Measurements from ENCODE around the gene CBX2.

- TF ChIP-seq CTCF (IDR thresholded peaks at IDR 0.05) = no peak
- no peak for TF ChIP-seq POLR2A (IDR thresholded peaks at IDR 0.05)
These were observed 48.3 kb downstream of the CBX2 start for GRCh38 chr17:79826204-79826680.
